K562 treated with DMSO at 1 percent for 4 hours (cell line): ENCODE data around the gene SLAMF8. TPM values are rescaled to one million over a fixed set of nuclear protein-coding genes. Genes with fewer than 3 reads are reported as not detected.

Experiments
- total RNA-seq: library from RNA; unstranded; fragments of 300-600 nt; gene quantifications from 2 replicates; pipeline ENCODE4 v1.2.3, GENCODE V29; 2022; ENCODE audit not compliant: insufficient read depth

The SLAMF8 gene
- total RNA-seq: not detected in 2 replicates

DNA sequence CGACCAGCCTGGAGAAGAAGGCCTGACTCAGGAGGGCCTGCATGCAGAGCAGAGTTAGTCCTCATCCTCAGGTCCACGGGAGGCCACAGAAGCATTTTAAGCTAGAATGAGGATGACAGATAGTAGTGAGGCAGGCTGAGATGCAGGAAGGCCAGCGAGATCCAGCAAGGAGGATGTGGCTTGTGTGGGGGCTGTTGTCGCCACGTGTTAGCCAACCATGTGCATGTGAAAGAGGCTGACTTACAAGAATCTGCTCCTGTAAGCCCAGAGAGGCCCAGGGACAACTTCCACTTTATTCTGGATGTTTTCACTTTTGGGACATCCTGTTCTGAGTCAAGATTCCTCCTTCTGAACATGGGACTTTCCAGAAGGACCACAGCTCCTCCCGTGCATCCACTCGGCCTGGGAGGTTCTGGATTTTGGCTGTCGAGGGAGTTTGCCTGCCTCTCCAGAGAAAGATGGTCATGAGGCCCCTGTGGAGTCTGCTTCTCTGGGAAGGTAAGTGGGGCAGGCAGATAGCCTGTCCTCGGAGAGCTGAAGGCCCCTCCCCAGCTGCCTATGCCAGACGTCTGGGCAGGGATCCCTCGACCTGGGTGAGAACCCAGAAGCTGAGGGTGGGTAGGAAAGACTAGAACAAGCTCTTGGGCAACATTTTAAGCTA, at the start of gene SLAMF8:
TSS of gene SLAMF8 (plus strand) at position 433 of the 661 bp plus-strand sequence. CDS start at position 459, 26 bp downstream.

DNA sequence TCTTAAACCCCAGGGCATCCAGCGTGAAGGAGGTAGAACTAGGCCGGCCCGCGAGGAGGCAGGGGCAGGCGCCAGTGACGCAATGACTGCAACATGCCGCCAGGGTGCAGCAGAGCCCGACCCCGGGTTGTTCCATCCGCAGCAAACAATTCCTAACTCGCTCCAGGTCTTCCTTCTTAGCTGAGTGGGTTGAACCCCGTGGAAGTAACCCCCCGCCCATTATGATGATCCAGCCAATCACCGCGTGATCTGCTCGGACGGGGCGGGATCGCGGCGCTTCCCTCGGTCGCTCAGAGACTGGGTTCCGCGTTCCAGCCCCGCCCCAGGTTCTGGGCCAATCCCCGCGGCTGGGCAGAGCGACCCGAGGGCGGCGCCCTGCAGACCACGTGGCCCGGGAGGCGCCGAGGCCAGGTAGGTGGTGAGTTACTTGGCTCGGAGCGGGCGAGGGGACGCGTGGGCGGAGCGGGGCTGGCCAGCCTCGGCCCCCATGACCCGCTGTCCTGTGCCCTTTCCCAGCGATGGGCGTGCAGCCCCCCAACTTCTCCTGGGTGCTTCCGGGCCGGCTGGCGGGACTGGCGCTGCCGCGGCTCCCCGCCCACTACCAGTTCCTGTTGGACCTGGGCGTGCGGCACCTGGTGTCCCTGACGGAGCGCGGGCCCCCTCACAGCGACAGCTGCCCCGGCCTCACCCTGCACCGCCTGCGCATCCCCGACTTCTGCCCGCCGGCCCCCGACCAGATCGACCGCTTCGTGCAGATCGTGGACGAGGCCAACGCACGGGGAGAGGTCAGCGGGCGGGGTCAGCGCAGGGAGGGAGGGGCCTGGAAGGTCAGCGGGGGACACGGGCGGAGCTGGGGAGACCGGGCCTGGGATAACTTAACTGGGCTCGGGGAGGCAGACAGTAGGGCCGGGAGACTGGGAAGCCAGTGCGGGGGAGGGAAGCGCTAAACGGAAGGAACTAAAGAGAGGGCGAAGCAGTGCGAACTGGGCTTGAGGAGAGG, 45.8 kb upstream of the SLAMF8 start, which contains the start of gene DUSP23:
TSS of gene DUSP23 (plus strand) at position 380 of the 1,000 bp plus-strand sequence. CDS start at position 519, 139 bp downstream.

DNA sequence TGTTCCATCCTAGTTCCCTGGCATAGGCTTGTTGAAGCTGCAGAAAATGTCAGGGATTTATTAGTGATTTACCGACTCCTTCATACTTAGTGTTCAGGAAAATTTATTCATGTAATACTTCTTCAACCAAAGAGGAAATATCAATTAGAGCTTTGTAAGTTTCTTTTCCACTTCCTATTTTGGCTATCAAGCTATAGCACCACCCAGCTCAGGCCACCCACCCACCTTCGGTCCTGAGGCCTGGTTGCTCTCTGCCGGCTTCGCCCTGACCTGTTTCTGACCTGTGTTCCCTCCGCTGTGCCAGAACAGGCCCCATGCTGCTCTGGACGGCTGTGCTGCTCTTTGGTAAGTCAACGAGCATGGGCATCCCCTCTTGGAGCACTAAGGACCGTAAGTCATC, 24.6 kb upstream of the SLAMF8 start, which contains the start of gene FCRL6:
TSS of gene FCRL6 (plus strand) at position 250 of the 400 bp plus-strand sequence. CDS start at position 315, 65 bp downstream.

DNA sequence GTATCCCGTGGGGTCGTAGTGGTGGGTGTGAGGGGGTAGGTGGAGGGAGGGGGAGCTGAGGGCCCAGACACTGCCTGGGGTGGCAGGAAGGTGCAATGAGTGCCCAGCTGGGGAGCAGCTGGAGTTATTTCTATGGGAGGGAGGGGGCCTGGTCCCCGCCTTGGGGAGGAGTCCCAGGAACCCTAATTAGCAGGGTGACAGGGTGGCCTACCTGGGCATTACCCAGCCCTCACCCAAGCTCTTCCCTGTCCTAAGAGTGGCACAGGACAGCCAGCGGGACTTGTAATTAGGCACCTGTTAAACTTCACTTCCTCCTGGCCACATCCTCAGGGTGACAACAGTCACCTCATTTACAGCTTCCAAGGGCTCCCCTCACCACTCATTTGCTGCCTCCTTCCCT, 35.9 kb downstream of the SLAMF8 start, which contains the start of gene VSIG8:
TSS of gene VSIG8 (minus strand) at position 101 of the 400 bp plus-strand sequence. CDS start 136 bp downstream, outside the sequence.

Other genes with a start within 250 kb of the SLAMF8 start
- not detected in 2 replicates for gene APCS, start 239.0 kb upstream of the SLAMF8 start, total RNA-seq
- not detected in 2 replicates for gene CRP, start 112.3 kb upstream of the SLAMF8 start, total RNA-seq
- 51.9 and 53.3 TPM in 2 replicates for gene DUSP23, start 45.9 kb upstream of the SLAMF8 start, total RNA-seq
- gene FCRL6, start 24.5 kb upstream of the SLAMF8 start, total RNA-seq: not detected in 2 replicates
- not detected in 2 replicates for gene VSIG8, start 35.8 kb downstream of the SLAMF8 start, total RNA-seq
- 0.98 TPM in 1 of 2 replicates, not detected in the other for gene CFAP45, start 73.3 kb downstream of the SLAMF8 start, total RNA-seq
- 533 and 588 TPM in 2 replicates for gene TAGLN2, start 98.6 kb downstream of the SLAMF8 start, total RNA-seq
- gene IGSF9, start 118.7 kb downstream of the SLAMF8 start, total RNA-seq: not detected in 2 replicates
- not detected in 2 replicates for gene SLAMF9, start 127.4 kb downstream of the SLAMF8 start, total RNA-seq
- gene PIGM, start 205.1 kb downstream of the SLAMF8 start, total RNA-seq: 1.3 and 1.5 TPM in 2 replicates
- gene KCNJ10, start 243.3 kb downstream of the SLAMF8 start, total RNA-seq: not detected in 2 replicates